Measurements from ENCODE around the gene CCDC188. TPM values are rescaled to one million over a fixed set of nuclear protein-coding genes. Genes with fewer than 3 reads are reported as not detected.

The CCDC188 gene
- total and polyA plus RNA-seq, 9 of the 15 experiments (the other 6 are each of a cell fraction or from before 2014, with no cell fraction given) = not detected

DNA sequence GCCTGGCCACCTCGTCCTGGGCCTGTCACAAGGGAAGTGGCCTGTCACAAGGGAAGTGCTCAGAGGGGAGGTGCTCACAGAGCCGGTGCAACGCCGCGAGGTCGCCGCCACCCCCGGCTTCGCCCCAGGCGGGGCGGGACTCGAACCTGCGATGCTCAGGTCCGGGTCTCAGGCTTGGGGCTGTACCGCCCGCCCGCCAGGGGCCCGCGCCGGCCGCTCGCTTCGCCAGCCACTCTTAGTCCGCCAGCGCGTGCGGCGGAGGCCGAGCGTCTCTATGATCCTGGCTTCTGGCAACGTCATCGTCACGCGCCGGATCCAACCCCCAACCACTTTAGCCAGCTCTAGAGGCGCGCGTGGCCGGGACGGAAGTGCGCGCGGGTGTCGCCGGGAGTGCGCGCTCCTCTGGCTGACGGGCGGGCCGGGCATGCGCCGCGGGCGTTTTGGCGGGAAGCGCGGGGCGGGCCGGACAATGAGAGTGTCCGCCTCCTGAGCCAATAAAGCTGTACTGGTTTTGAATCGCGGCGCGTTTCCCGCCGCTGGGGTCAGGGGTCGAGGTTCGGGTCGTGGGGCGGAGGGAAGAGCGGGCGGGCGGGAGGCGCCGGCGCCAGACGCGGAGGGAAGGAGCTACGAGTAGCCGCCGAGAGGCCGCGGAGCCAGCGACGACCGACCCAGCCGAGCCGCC, 33.8 kb downstream of the CCDC188 start, which contains the start of gene TRMT2A (continued):
- TF ChIP-seq SP2 (IDR thresholded peaks at IDR 0.05; ENCODE audit: extremely low read depth, low read depth, low read length, poor library complexity, severe bottlenecking) = peak; percentile 100
- no peak; the same call in 1 of the 2 replicates for TF ChIP-seq SMARCC2 (IDR thresholded peaks at IDR 0.05; ENCODE audit: low read depth)
- no peak for TF ChIP-seq CLOCK (CRISPR knock-in tag; IDR thresholded peaks at IDR 0.05; ENCODE audit: borderline replicate concordance)
- peak; percentile 79 for TF ChIP-seq RFX5 (IDR thresholded peaks at IDR 0.05; ENCODE audit: low read depth, low read length)

- in situ Hi-C loops (cut with MboI) = loop anchor here (10.0 kb wide), 1 partner anchor 392 kb away; the partner anchor contains the start of gene GP1BB
- no peaks in the 10 kb centered on the region for H3K27me3 ChIP-seq (ENCODE audit: control insufficient read depth in 2 of 2, insufficient read depth in 2 of 2, low read length in 2 of 2)
- FAIRE-seq = no peak
- H2AFZ ChIP-seq (ENCODE audit: low read depth, low read length) = peak overlapping the region; percentile 94
- peaks cover 25 to 90% of the 10 kb centered on the region in 2 experiments for H3K4me1 ChIP-seq (replicated peaks in 1 of 2; ENCODE audit: control insufficient read depth in 2 of 2, insufficient read depth in 2 of 2, low read length in 2 of 2)
- H3K4me2 ChIP-seq (ENCODE audit: insufficient read depth, low read length) = peak overlapping the region; percentile 97
- H3K9me1 ChIP-seq (ENCODE audit: control insufficient read depth, insufficient read depth, low read length) = no peaks in the 10 kb centered on the region
- TSS peak; percentile 66 for BruUV-seq (replicated peaks)
- peak overlapping the region; percentile 94 for H3K27ac ChIP-seq (ENCODE audit: extremely low read depth, low read depth, low read length)
- H3K4me3 ChIP-seq = peak overlapping the region; percentile 63
- ATAC-seq = peak; percentile 48
- peak in 3 of 4 experiments; percentile 88 to 99 (median 99) for DNase-seq (ENCODE audit: extremely low read depth in 1 of 4, low spot score in 3 of 4)
- peaks cover 84% of the 10 kb centered on the region for H3K36me3 ChIP-seq (ENCODE audit: control insufficient read depth, insufficient read depth, low read length)
- intact Hi-C loops (cut with micrococcal nuclease) = loop anchor here (2.0 to 5.0 kb wide), 2 partner anchors 262 to 384 kb away; partner anchors contain the start of genes GNB1L and RTL10
- H3K79me2 ChIP-seq (ENCODE audit: control insufficient read depth, insufficient read depth, low read length) = peaks cover 69% of the 10 kb centered on the region
- H4K20me1 ChIP-seq (replicated peaks; ENCODE audit: control insufficient read depth, insufficient read depth, low read length) = peaks cover 28% of the 10 kb centered on the region; the same call in 1 of the 2 replicates
- ChIA-PET POLR2A (interaction anchor here (0.6 to 20.7 kb wide), 24 partner anchors 9 to 370 kb away, joined by 3 to 513 read pairs (median 5); partner anchors contain the start of genes TANGO2 and ZDHHC8), CTCF (ENCODE audit: low intra/inter-chr PET ratio) (interaction anchor here (0.6 kb wide), 1 partner anchor 394 kb away, joined by 3 read pairs; no protein-coding TSS in a partner anchor)
- H3K9me3 ChIP-seq (replicated peaks; ENCODE audit: control insufficient read depth, insufficient read depth, low read depth, low read length) = no peaks in the 10 kb centered on the region
- peak overlapping the region; percentile 95 to 99 for H3K9ac ChIP-seq (ENCODE audit: insufficient read depth in 1 of 2, low read depth in 2 of 2, low read length in 2 of 2)
- 5% methylated on average over 23 of the region's 27 CpGs for WGBS (ENCODE audit: insufficient coverage, low coverage, missing lambda C conversion rate)
- TF ChIP-seq NFATC3 (IDR thresholded peaks at IDR 0.05) (0 out of 2 replicates have a peak, but pooled peaks have one; percentile 26), RBBP5 (IDR thresholded peaks at IDR 0.05; ENCODE audit: borderline replicate concordance, insufficient read depth, low read length, poor library complexity, severe bottlenecking) (no peak), ZNF830 (CRISPR knock-in tag; IDR thresholded peaks at IDR 0.05) (no peak), BRF1 (IDR thresholded peaks at IDR 0.05; ENCODE audit: borderline replicate concordance, extremely low read depth, insufficient read length) (no peak), ZNF232 (CRISPR knock-in tag; IDR thresholded peaks at IDR 0.05) (no peak), FOXP1 (CRISPR knock-in tag; IDR thresholded peaks at IDR 0.05) (no peak), CTCF (IDR thresholded peaks at IDR 0.05 in 2 of 3, conservative IDR thresholded peaks at IDR 0.05 in 1 of 3; ENCODE audit: insufficient read depth in 2 of 3, low read depth in 1 of 3, low read length in 3 of 3) (peak in 1 of 3 experiments; percentile 23; a peak in 3 of 6 replicates), ZNF133 (CRISPR knock-in tag; IDR thresholded peaks at IDR 0.05) (0 out of 2 replicates have a peak, but pooled peaks have one; percentile 70)
- TF ChIP-seq, protein P1, sequence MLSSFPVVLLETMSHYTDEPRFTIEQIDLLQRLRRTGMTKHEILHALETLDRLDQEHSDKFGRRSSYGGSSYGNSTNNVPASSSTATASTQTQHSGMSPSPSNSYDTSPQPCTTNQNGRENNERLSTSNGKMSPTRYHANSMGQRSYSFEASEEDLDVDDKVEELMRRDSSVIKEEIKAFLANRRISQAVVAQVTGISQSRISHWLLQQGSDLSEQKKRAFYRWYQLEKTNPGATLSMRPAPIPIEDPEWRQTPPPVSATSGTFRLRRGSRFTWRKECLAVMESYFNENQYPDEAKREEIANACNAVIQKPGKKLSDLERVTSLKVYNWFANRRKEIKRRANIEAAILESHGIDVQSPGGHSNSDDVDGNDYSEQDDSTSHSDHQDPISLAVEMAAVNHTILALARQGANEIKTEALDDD (IDR thresholded peaks at IDR 0.05) = no peak
Observed at GRCh38 chr22:20116376-20116950, 34.4 kb downstream of the CCDC188 start.
